22Rv1 (cell line): ENCODE results near the gene EDEM2.
A peak's percentile ranks its signal among the peaks of the same experiment; 100 is the strongest.

Source experiments
- H3K27ac ChIP-seq: fragments of 450-650 bp; 2 replicates; pipeline ENCODE4 v1.5.1; 2017
- CTCF ChIP-seq: fragments of 450-650 bp; IDR thresholded peaks from 2 replicates; pipeline ENCODE4 v1.5.1; 2017; ENCODE audit warnings: mild to moderate bottlenecking
- ZFX ChIP-seq: fragments of 450-650 bp; IDR thresholded peaks from 2 replicates; pipeline ENCODE4 v1.6.1; 2017; ENCODE audit warnings: antibody characterized with exemption, borderline replicate concordance

The EDEM2 gene

DNA sequence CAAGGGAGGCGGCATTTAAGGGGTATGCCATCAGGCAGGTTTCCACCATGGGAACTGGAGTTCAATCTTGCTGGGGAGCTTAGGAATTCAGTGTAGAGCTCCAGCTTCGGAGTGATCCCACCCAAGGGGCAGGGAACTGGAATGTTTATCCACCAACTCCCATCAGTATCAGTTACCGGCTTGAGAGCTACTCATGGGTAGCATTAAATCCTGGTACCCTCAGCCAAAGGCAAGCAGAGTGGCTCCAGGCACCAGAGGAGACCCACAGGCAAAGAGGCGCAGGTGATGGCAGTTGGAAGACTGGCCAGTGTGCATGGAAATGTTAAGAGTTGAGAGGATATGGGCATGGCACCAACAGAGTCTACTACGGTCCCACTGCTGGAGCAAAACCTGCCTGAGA, 14.1 kb downstream of the EDEM2 start:
- TF ChIP-seq CTCF (no peak), ZFX (no peak)
- no peak overlapping the region for H3K27ac ChIP-seq

DNA sequence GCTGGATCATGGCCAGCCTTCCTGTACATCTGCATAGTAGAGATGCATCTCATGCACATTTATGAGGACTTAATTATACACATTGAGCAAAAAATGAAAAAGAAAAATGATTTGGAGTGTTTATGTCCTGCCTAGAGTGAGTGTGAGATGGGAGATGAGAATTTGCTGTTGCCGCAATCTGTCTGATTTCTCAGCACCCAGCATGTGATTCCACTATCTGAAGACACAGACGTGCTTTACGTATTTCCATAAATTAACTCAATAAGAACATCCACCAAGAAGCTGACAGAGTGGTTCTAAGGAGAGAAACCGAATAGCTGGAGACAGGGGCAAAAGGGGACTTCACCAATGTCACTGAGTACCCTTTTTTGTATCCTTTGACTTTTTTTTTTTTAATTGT, 15.2 kb downstream of the EDEM2 start:
- TF ChIP-seq ZFX (no peak), CTCF (no peak)

GRCh38 chr20:35129647-35130069, 17.5 kb downstream of the EDEM2 start:
- H3K27ac ChIP-seq = peak overlapping the region; percentile 30; the same call in 1 of the 2 replicates
- TF ChIP-seq CTCF = no peak
- TF ChIP-seq ZFX = no peak

More for the DNA sequence above, 15.2 kb downstream of the EDEM2 start:
- no peak overlapping the region for H3K27ac ChIP-seq

- TF ChIP-seq ZFX (no peak), CTCF (no peak)
- no peak overlapping the region for H3K27ac ChIP-seq
These were observed 21.4 kb downstream of the EDEM2 start for GRCh38 chr20:35125753-35126152.

DNA sequence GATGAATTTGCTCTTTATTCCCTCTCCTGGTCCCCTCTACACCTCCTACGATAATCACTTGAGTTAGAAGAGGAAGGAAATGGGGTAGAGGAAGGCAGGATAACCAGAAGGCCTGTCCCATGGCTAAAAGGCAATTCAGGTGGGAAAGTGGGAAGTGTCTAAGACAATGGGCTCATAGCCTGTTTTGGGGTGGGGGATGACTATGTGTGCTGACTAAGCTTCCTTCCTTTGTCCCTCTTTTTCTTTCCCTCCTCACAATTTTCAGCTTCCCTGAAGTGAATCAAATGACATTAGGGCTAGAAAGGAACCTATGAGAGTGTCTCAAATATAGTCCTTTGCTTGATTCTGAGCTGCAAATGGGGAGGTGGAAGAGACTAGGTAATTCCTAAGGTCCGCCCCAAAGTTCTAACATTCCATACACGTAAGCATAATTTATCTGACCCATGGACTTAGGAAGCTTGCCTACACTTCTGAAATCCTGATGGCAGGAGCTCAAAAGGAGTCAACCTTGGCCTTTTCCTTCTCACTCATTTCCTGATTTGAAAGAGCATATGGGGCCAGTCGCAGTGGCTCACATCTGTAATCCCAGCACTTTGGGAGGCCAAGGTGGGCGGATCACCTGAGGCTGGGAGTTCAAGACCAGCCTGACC, 24.3 kb downstream of the EDEM2 start:
- no peak for TF ChIP-seq ZFX

DNA sequence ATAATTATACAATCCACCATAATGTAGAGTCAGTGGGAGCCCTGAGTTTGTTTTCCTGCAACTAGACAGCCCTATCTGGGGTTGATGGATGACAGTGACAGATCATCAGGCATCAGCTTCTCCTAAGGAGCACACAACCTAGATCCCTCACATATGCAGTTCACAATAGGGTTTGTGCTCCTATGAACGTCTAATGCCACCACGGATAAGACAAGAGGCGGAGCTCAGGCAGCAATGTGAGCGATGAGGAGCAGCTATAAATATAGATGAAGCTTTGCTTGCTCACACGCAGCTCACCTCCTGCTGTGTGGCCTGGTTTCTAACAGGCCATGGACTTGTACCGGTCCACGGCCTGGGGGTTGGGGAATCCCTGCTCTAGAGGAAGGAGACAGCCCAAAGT, 25.9 kb downstream of the EDEM2 start:
- H3K27ac ChIP-seq = no peak overlapping the region
- no peak for TF ChIP-seq CTCF
- no peak for TF ChIP-seq ZFX

More for the DNA sequence above, 24.3 kb downstream of the EDEM2 start:
- no peak overlapping the region for H3K27ac ChIP-seq

GRCh38 chr20:35120012-35120701, 27.0 kb downstream of the EDEM2 start:
- TF ChIP-seq CTCF (no peak), ZFX (no peak)
- no peak overlapping the region for H3K27ac ChIP-seq

DNA sequence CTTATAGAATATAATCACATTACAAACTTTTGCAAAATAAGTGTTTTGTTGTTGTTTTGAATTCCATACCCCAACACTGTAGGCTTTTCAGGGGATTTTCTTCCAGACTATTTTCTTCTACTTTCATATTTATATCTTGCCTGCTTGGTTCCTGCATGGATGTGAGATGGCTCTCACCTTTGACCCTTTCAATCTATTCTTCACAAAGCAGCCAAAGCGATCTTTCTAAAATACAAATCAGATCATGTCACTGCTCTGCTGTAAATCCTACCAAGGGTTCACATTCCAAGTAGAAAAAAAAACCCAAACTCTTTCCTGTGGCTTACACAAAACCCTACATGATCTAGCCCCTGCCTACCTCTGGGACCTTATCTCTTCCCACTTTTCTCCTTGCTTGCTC, 29.5 kb downstream of the EDEM2 start:
- no peak for TF ChIP-seq CTCF
- no peak for TF ChIP-seq ZFX
- H3K27ac ChIP-seq = no peak overlapping the region
